ENCODE measurements around the gene TPMT. TPM values are rescaled to one million over a fixed set of nuclear protein-coding genes. Genes with fewer than 3 reads are reported as not detected.
A peak's percentile ranks its signal among the peaks of the same experiment; 100 is the strongest.
"Not testable (repeated sequence)": the region's sequence is repeated elsewhere in the genome, so short reads cannot be mapped to it uniquely, and the experiment has no call there.

Gene TPMT
- total RNA-seq, 1 donor from 2014 or later = 21.5 TPM

- DNase-seq (ENCODE audit: low read depth) = peak; percentile 70
These were observed 1.1 kb upstream of the TPMT start for GRCh38 chr6:18155864-18156421.

- DNase-seq (ENCODE audit: low read depth) = peak; percentile 89
These were observed 430 bp upstream of the TPMT start, which contains the start of gene KDM1B for GRCh38 chr6:18155150-18155863. Gene KDM1B (plus strand): TSS chr6:18155422. CDS start chr6:18159896, 4,474 bp downstream.

GRCh38 chr6:18153311-18153703 lies 1.6 kb downstream of the TPMT start:
- DNase-seq (ENCODE audit: low read depth) = peak; percentile 50

- no peak for DNase-seq (ENCODE audit: low read depth)
These were observed 3.1 kb downstream of the TPMT start for GRCh38 chr6:18151801-18152200.

GRCh38 chr6:18151391-18151790 lies 3.5 kb downstream of the TPMT start:
- not testable (repeated sequence) for DNase-seq (ENCODE audit: low read depth)

GRCh38 chr6:18148304-18149025 lies 6.4 kb downstream of the TPMT start:
- DNase-seq (ENCODE audit: low read depth) = peak; percentile 94

GRCh38 chr6:18147616-18148015 lies 7.3 kb downstream of the TPMT start:
- peak; percentile 78 for DNase-seq (ENCODE audit: low read depth)

- peak; percentile 89 for DNase-seq (ENCODE audit: low read depth)
These were observed 7.7 kb downstream of the TPMT start for GRCh38 chr6:18147160-18147559.

- DNase-seq (ENCODE audit: low read depth) = no peak
These were observed 12.4 kb downstream of the TPMT start for GRCh38 chr6:18142591-18142861.

- no peak for DNase-seq (ENCODE audit: low read depth)
These were observed 12.9 kb downstream of the TPMT start for GRCh38 chr6:18141805-18142590.

GRCh38 chr6:18139935-18140621 lies 14.8 kb downstream of the TPMT start:
- no peak for DNase-seq (ENCODE audit: low read depth)

- DNase-seq (ENCODE audit: low read depth) = no peak
These were observed 16.0 kb downstream of the TPMT start for GRCh38 chr6:18138906-18139305.

GRCh38 chr6:18136260-18136659 lies 18.6 kb downstream of the TPMT start:
- no peak for DNase-seq (ENCODE audit: low read depth)

GRCh38 chr6:18135171-18135570 lies 19.7 kb downstream of the TPMT start:
- no peak for DNase-seq (ENCODE audit: low read depth)

GRCh38 chr6:18132346-18132745 lies 22.5 kb downstream of the TPMT start:
- no peak for DNase-seq (ENCODE audit: low read depth)

GRCh38 chr6:18126121-18126520 lies 28.8 kb downstream of the TPMT start:
- DNase-seq (ENCODE audit: low read depth) = no peak

GRCh38 chr6:18122128-18123093 lies 32.5 kb downstream of the TPMT start, which contains the start of gene NHLRC1:
Gene NHLRC1 (minus strand): TSS chr6:18122677. CDS start chr6:18122606, 71 bp downstream.
- DNase-seq (ENCODE audit: low read depth) = peak; percentile 67

GRCh38 chr6:18121580-18122127 lies 33.2 kb downstream of the TPMT start:
- no peak for DNase-seq (ENCODE audit: low read depth)

GRCh38 chr6:18119236-18119635 lies 35.6 kb downstream of the TPMT start:
- DNase-seq (ENCODE audit: low read depth) = no peak

- DNase-seq (ENCODE audit: low read depth) = no peak
These were observed 36.5 kb downstream of the TPMT start for GRCh38 chr6:18118330-18118729.
